ENCODE results near the gene LDLRAD4.
A peak's percentile ranks its signal among the peaks of the same experiment; 100 is the strongest.

The LDLRAD4 gene

GRCh38 chr18:13218368-13218991, at the start of gene LDLRAD4:
Gene LDLRAD4 (plus strand): TSS chr18:13218760.
- DNase-seq, result no peak

- no peak for DNase-seq
These were observed 44.9 kb upstream of the LDLRAD4 start for GRCh38 chr18:13173578-13174145.

- no peak for DNase-seq
These were observed 43.3 kb upstream of the LDLRAD4 start for GRCh38 chr18:13175266-13175665.

GRCh38 chr18:13175754-13176210, 42.8 kb upstream of the LDLRAD4 start:
- peak; percentile 82 for DNase-seq

- no peak for DNase-seq
These were observed 41.7 kb upstream of the LDLRAD4 start for GRCh38 chr18:13176847-13177246.

- DNase-seq, result no peak
These were observed 40.4 kb upstream of the LDLRAD4 start for GRCh38 chr18:13178197-13178596.

GRCh38 chr18:13178976-13179375, 39.6 kb upstream of the LDLRAD4 start:
- no peak for DNase-seq

GRCh38 chr18:13179566-13180113, 38.9 kb upstream of the LDLRAD4 start:
- no peak for DNase-seq

GRCh38 chr18:13180614-13181375, 37.8 kb upstream of the LDLRAD4 start:
- no peak for DNase-seq

- no peak for DNase-seq
These were observed 36.8 kb upstream of the LDLRAD4 start for GRCh38 chr18:13181765-13182164.

- no peak for DNase-seq
These were observed 35.2 kb upstream of the LDLRAD4 start for GRCh38 chr18:13183359-13183758.

- no peak for DNase-seq
These were observed 34.8 kb upstream of the LDLRAD4 start for GRCh38 chr18:13183790-13184189.

- DNase-seq, result no peak
These were observed 34.2 kb upstream of the LDLRAD4 start for GRCh38 chr18:13184396-13184795.

GRCh38 chr18:13185675-13186198, 32.8 kb upstream of the LDLRAD4 start:
- no peak for DNase-seq

- no peak for DNase-seq
These were observed 31.9 kb upstream of the LDLRAD4 start for GRCh38 chr18:13186687-13187086.

GRCh38 chr18:13187498-13187897, 31.1 kb upstream of the LDLRAD4 start:
- DNase-seq, result no peak

GRCh38 chr18:13191031-13191430, 27.5 kb upstream of the LDLRAD4 start:
- no peak for DNase-seq

GRCh38 chr18:13191779-13192178, 26.8 kb upstream of the LDLRAD4 start:
- DNase-seq, result no peak

- DNase-seq, result no peak
These were observed 25.6 kb upstream of the LDLRAD4 start for GRCh38 chr18:13192970-13193369.

GRCh38 chr18:13194239-13194638, 24.3 kb upstream of the LDLRAD4 start:
- no peak for DNase-seq

GRCh38 chr18:13198701-13199100, 19.9 kb upstream of the LDLRAD4 start:
- DNase-seq, result no peak

GRCh38 chr18:13199169-13199568, 19.4 kb upstream of the LDLRAD4 start:
- DNase-seq, result no peak

GRCh38 chr18:13201292-13201691, 17.3 kb upstream of the LDLRAD4 start:
- DNase-seq, result no peak

- no peak for DNase-seq
These were observed 16.0 kb upstream of the LDLRAD4 start for GRCh38 chr18:13202571-13202970.

Data from NCI-H526 treated with DMSO at 0.1 percent for 48 hours (cell line).